ENCODE data around the gene SEC11C. TPM values are rescaled to one million over a fixed set of nuclear protein-coding genes. Genes with fewer than 3 reads are reported as not detected.

SEC11C gene
- total RNA-seq, 1 experiment from 2014 or later = 49.5 TPM

GRCh38 chr18:59149416-59149815 is 9.7 kb downstream of the SEC11C start (continued):
- no peak for TF ChIP-seq MYBL2 (CRISPR knock-in tag; IDR thresholded peaks at IDR 0.05)
- TF ChIP-seq NR1H2 (CRISPR knock-in tag; IDR thresholded peaks at IDR 0.05) = no peak
- TF ChIP-seq ATF2 (CRISPR knock-in tag; IDR thresholded peaks at IDR 0.05; ENCODE audit: borderline replicate concordance, low read depth) = no peak
- TF ChIP-seq AR (CRISPR knock-in tag; IDR thresholded peaks at IDR 0.05) = no peak
- TF ChIP-seq RELA (CRISPR knock-in tag; IDR thresholded peaks at IDR 0.05; ENCODE audit: borderline replicate concordance) = no peak
- TF ChIP-seq ATF1 (CRISPR knock-in tag; IDR thresholded peaks at IDR 0.05) = no peak
- no peak for TF ChIP-seq CREB1 (CRISPR knock-in tag; IDR thresholded peaks at IDR 0.05)
- no peak for TF ChIP-seq CTCF (IDR thresholded peaks at IDR 0.05)

- ChIA-PET POLR2A (no interaction called here), CTCF (interaction anchor here (0.6 to 1.2 kb wide), 7 partner anchors 11 to 382 kb away, joined by 3 to 8 read pairs (median 5); partner anchors contain the start of gene GRP)
- Mint-ChIP-seq H3K4me3 (no peak overlapping the region), H3K36me3 (peaks cover 15% of the 10 kb centered on the region), H3K27me3 (ENCODE audit: low read depth) (no peaks in the 10 kb centered on the region), H3K27ac (no peak overlapping the region), H3K9me3 (no peaks in the 10 kb centered on the region), H3K4me1 (peaks cover 3% of the 10 kb centered on the region; the same call in 1 of the 2 replicates)
- DNase-seq (ENCODE audit: low spot score) (peak; percentile 23), ATAC-seq (peak; percentile 89)
- TF ChIP-seq PRRX2 (CRISPR knock-in tag; IDR thresholded peaks at IDR 0.05) (no peak), NFE2L1 (CRISPR knock-in tag; IDR thresholded peaks at IDR 0.05) (no peak), FOXP1 (CRISPR knock-in tag; IDR thresholded peaks at IDR 0.05; ENCODE audit: borderline replicate concordance) (no peak), OVOL2 (CRISPR knock-in tag; IDR thresholded peaks at IDR 0.05; ENCODE audit: borderline replicate concordance) (no peak), GTF2I (CRISPR knock-in tag; conservative IDR thresholded peaks at IDR 0.05) (no peak), USF2 (CRISPR knock-in tag; IDR thresholded peaks at IDR 0.05) (no peak), NFATC4 (CRISPR knock-in tag; IDR thresholded peaks at IDR 0.05) (no peak), MLX (CRISPR knock-in tag; IDR thresholded peaks at IDR 0.05) (no peak), TP53 (CRISPR knock-in tag; IDR thresholded peaks at IDR 0.05) (no peak), ZNF219 (CRISPR knock-in tag; IDR thresholded peaks at IDR 0.05; ENCODE audit: borderline replicate concordance) (no peak), E2F4 (CRISPR knock-in tag; IDR thresholded peaks at IDR 0.05; ENCODE audit: borderline replicate concordance, low read depth) (no peak), RORB (CRISPR knock-in tag; IDR thresholded peaks at IDR 0.05) (no peak), AFF4 (CRISPR knock-in tag; IDR thresholded peaks at IDR 0.05; ENCODE audit: borderline replicate concordance) (no peak), TEAD4 (CRISPR knock-in tag; IDR thresholded peaks at IDR 0.05) (no peak), CDX4 (CRISPR knock-in tag; IDR thresholded peaks at IDR 0.05; ENCODE audit: borderline replicate concordance) (no peak), JUN (CRISPR knock-in tag; IDR thresholded peaks at IDR 0.05) (no peak)
Measured at GRCh38 chr18:59150236-59150635, 10.6 kb downstream of the SEC11C start.

Measured in WTC11 (cell line).